ENCODE data around the gene SRRM3. TPM values are rescaled to one million over a fixed set of nuclear protein-coding genes. Genes with fewer than 3 reads are reported as not detected.

Gene SRRM3
- total RNA-seq, 1 donor: 0.36 TPM

GRCh38 chr7:76261931-76262330 is 60.2 kb downstream of the SRRM3 start:
- Histone ChIP-seq H4K20me1 (ENCODE audit: insufficient read depth, low read length) (no peaks in the 10 kb centered on the region), H3K27ac (ENCODE audit: low read depth, low read length) (no peak overlapping the region), H3K79me2 (ENCODE audit: insufficient read depth, low read length) (no peaks in the 10 kb centered on the region), H3K4me1 (ENCODE audit: insufficient read depth, low read length) (no peaks in the 10 kb centered on the region), H3K4me2 (ENCODE audit: insufficient read depth, low read length) (no peak overlapping the region), H3K27me3 (ENCODE audit: insufficient read depth, low read length) (peaks cover 12% of the 10 kb centered on the region), H3K4me3 (ENCODE audit: insufficient read depth, low read length) (no peak overlapping the region), H3K36me3 (ENCODE audit: insufficient read depth, low read length) (no peaks in the 10 kb centered on the region), H3K9me3 (ENCODE audit: low read depth, low read length) (no peaks in the 10 kb centered on the region), H2AFZ (ENCODE audit: low read length) (no peak overlapping the region)
- DNase-seq (ENCODE audit: insufficient read length, low spot score, missing footprints): peak; percentile 46
- no peak for TF ChIP-seq CTCF (IDR thresholded peaks at IDR 0.05; ENCODE audit: extremely low read depth, low read depth, low read length)

GRCh38 chr7:76262683-76263402 is 61.1 kb downstream of the SRRM3 start:
- no peaks in the 10 kb centered on the region for H3K79me2 ChIP-seq (ENCODE audit: insufficient read depth, low read length)
- peaks cover 18% of the 10 kb centered on the region for H3K27me3 ChIP-seq (ENCODE audit: insufficient read depth, low read length)
- no peak overlapping the region for H3K27ac ChIP-seq (ENCODE audit: low read depth, low read length)
- no peaks in the 10 kb centered on the region for H4K20me1 ChIP-seq (ENCODE audit: insufficient read depth, low read length)
- TF ChIP-seq CTCF (IDR thresholded peaks at IDR 0.05; ENCODE audit: extremely low read depth, low read depth, low read length): peak; percentile 86
- H2AFZ ChIP-seq (ENCODE audit: low read length): no peak overlapping the region
- no peak overlapping the region for H3K4me2 ChIP-seq (ENCODE audit: insufficient read depth, low read length)
- H3K9me3 ChIP-seq (ENCODE audit: low read depth, low read length): no peaks in the 10 kb centered on the region
- peak; percentile 96 for DNase-seq (ENCODE audit: insufficient read length, low spot score, missing footprints)
- no peaks in the 10 kb centered on the region for H3K4me1 ChIP-seq (ENCODE audit: insufficient read depth, low read length)
- no peak overlapping the region for H3K4me3 ChIP-seq (ENCODE audit: insufficient read depth, low read length)
- H3K36me3 ChIP-seq (ENCODE audit: insufficient read depth, low read length): no peaks in the 10 kb centered on the region

- DNase-seq (ENCODE audit: insufficient read length, low spot score, missing footprints): no peak
- H3K4me2 ChIP-seq (ENCODE audit: insufficient read depth, low read length): no peak overlapping the region
- H3K36me3 ChIP-seq (ENCODE audit: insufficient read depth, low read length): no peaks in the 10 kb centered on the region
- H3K4me3 ChIP-seq (ENCODE audit: insufficient read depth, low read length): no peak overlapping the region
- no peak overlapping the region for H2AFZ ChIP-seq (ENCODE audit: low read length)
- no peaks in the 10 kb centered on the region for H3K4me1 ChIP-seq (ENCODE audit: insufficient read depth, low read length)
- peaks cover 24% of the 10 kb centered on the region for H3K27me3 ChIP-seq (ENCODE audit: insufficient read depth, low read length)
- TF ChIP-seq CTCF (IDR thresholded peaks at IDR 0.05; ENCODE audit: extremely low read depth, low read depth, low read length): no peak
- no peaks in the 10 kb centered on the region for H3K9me3 ChIP-seq (ENCODE audit: low read depth, low read length)
- H3K79me2 ChIP-seq (ENCODE audit: insufficient read depth, low read length): no peaks in the 10 kb centered on the region
- no peak overlapping the region for H3K27ac ChIP-seq (ENCODE audit: low read depth, low read length)
- no peaks in the 10 kb centered on the region for H4K20me1 ChIP-seq (ENCODE audit: insufficient read depth, low read length)
Measured at GRCh38 chr7:76265299-76265698, 63.6 kb downstream of the SRRM3 start.

GRCh38 chr7:76267107-76267893 is 65.6 kb downstream of the SRRM3 start:
- no peaks in the 10 kb centered on the region for H3K79me2 ChIP-seq (ENCODE audit: insufficient read depth, low read length)
- peaks cover 32% of the 10 kb centered on the region for H3K27me3 ChIP-seq (ENCODE audit: insufficient read depth, low read length)
- H3K4me3 ChIP-seq (ENCODE audit: insufficient read depth, low read length): peak overlapping the region; percentile 19
- H3K4me2 ChIP-seq (ENCODE audit: insufficient read depth, low read length): peak overlapping the region; percentile 32
- no peak overlapping the region for H2AFZ ChIP-seq (ENCODE audit: low read length)
- no peaks in the 10 kb centered on the region for H4K20me1 ChIP-seq (ENCODE audit: insufficient read depth, low read length)
- DNase-seq (ENCODE audit: insufficient read length, low spot score, missing footprints): peak; percentile 50
- no peaks in the 10 kb centered on the region for H3K4me1 ChIP-seq (ENCODE audit: insufficient read depth, low read length)
- no peaks in the 10 kb centered on the region for H3K36me3 ChIP-seq (ENCODE audit: insufficient read depth, low read length)
- H3K9me3 ChIP-seq (ENCODE audit: low read depth, low read length): no peaks in the 10 kb centered on the region
- TF ChIP-seq CTCF (IDR thresholded peaks at IDR 0.05; ENCODE audit: extremely low read depth, low read depth, low read length): no peak
- no peak overlapping the region for H3K27ac ChIP-seq (ENCODE audit: low read depth, low read length)

All from osteoblast (primary cell).